ENCODE results near the gene GRN. TPM values are rescaled to one million over a fixed set of nuclear protein-coding genes. Genes with fewer than 3 reads are reported as not detected.

The GRN gene
- total and polyA plus RNA-seq, 2 of the 13 experiments (the other 11 are each of a cell fraction or from before 2014, with no cell fraction given): 86.6 to 143 TPM

DNA sequence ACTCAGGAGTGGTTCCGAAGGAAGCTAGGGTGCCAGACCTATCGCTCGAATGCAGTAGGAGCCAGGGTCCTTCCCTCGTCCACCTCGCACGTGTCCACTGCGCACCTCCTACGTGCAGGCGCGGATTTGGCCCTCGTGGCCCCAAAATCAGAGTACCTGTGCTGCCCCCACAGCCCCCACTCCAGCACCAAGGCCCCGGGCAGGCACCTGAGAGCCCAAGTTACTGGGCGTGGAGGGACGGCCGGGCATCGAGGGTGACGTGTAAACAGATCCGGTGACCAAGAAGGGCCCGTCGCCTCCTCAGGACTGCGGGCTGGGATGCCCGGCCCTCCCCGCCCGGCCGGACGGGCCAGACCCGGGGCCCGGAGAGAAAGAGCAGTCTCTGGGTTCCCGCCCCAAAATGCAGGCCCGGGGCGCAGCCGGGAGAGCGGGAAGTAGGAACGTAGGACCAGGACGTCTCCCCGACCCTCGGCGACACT lies 21.0 kb upstream of the GRN start (continued):
- no peak for TF ChIP-seq ZNF720 (CRISPR knock-in tag; IDR thresholded peaks at IDR 0.05)
- TF ChIP-seq MTA3 (CRISPR knock-in tag; IDR thresholded peaks at IDR 0.05): no peak
- peak; percentile 76 for TF ChIP-seq ZNF232 (CRISPR knock-in tag; IDR thresholded peaks at IDR 0.05; ENCODE audit: borderline replicate concordance)
- peak; percentile 37; the same call in 1 of the 2 replicates for TF ChIP-seq KMT2B (CRISPR knock-in tag; IDR thresholded peaks at IDR 0.05)
- no peak for TF ChIP-seq ZFP82 (CRISPR knock-in tag; IDR thresholded peaks at IDR 0.05; ENCODE audit: borderline replicate concordance)
- no peak for TF ChIP-seq XRCC5 (optimal IDR thresholded peaks at IDR 0.05; ENCODE audit: low read length)
- peak; percentile 92; the same call in 1 of the 2 replicates for TF ChIP-seq EED (CRISPR knock-in tag; IDR thresholded peaks at IDR 0.05)
- TF ChIP-seq ZBTB33 (CRISPR knock-in tag; IDR thresholded peaks at IDR 0.05): no peak
- peak; percentile 65 for TF ChIP-seq ZFP90 (CRISPR knock-in tag; IDR thresholded peaks at IDR 0.05; ENCODE audit: borderline replicate concordance)
- TF ChIP-seq REPIN1 (CRISPR knock-in tag; IDR thresholded peaks at IDR 0.05; ENCODE audit: borderline replicate concordance, low read depth): no peak
- TF ChIP-seq U2AF1 (optimal IDR thresholded peaks at IDR 0.05; ENCODE audit: low read depth, low read length): no peak
- TF ChIP-seq ZNF713 (CRISPR knock-in tag; IDR thresholded peaks at IDR 0.05): no peak; the same call in 1 of the 2 replicates
- TF ChIP-seq DMAP1 (CRISPR knock-in tag; IDR thresholded peaks at IDR 0.05): peak; percentile 50; the same call in 1 of the 2 replicates
- TF ChIP-seq MAFG (CRISPR knock-in tag; IDR thresholded peaks at IDR 0.05): peak; percentile 64; the same call in 1 of the 2 replicates
- TF ChIP-seq, protein P1, sequence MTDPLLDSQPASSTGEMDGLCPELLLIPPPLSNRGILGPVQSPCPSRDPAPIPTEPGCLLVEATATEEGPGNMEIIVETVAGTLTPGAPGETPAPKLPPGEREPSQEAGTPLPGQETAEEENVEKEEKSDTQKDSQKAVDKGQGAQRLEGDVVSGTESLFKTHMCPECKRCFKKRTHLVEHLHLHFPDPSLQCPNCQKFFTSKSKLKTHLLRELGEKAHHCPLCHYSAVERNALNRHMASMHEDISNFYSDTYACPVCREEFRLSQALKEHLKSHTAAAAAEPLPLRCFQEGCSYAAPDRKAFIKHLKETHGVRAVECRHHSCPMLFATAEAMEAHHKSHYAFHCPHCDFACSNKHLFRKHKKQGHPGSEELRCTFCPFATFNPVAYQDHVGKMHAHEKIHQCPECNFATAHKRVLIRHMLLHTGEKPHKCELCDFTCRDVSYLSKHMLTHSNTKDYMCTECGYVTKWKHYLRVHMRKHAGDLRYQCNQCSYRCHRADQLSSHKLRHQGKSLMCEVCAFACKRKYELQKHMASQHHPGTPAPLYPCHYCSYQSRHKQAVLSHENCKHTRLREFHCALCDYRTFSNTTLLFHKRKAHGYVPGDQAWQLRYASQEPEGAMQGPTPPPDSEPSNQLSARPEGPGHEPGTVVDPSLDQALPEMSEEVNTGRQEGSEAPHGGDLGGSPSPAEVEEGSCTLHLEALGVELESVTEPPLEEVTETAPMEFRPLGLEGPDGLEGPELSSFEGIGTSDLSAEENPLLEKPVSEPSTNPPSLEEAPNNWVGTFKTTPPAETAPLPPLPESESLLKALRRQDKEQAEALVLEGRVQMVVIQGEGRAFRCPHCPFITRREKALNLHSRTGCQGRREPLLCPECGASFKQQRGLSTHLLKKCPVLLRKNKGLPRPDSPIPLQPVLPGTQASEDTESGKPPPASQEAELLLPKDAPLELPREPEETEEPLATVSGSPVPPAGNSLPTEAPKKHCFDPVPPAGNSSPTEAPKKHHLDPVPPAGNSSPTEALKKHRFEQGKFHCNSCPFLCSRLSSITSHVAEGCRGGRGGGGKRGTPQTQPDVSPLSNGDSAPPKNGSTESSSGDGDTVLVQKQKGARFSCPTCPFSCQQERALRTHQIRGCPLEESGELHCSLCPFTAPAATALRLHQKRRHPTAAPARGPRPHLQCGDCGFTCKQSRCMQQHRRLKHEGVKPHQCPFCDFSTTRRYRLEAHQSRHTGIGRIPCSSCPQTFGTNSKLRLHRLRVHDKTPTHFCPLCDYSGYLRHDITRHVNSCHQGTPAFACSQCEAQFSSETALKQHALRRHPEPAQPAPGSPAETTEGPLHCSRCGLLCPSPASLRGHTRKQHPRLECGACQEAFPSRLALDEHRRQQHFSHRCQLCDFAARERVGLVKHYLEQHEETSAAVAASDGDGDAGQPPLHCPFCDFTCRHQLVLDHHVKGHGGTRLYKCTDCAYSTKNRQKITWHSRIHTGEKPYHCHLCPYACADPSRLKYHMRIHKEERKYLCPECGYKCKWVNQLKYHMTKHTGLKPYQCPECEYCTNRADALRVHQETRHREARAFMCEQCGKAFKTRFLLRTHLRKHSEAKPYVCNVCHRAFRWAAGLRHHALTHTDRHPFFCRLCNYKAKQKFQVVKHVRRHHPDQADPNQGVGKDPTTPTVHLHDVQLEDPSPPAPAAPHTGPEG (CRISPR knock-in tag; IDR thresholded peaks at IDR 0.05): no peak
- peak; percentile 87 for TF ChIP-seq ZNF781 (CRISPR knock-in tag; IDR thresholded peaks at IDR 0.05; ENCODE audit: borderline replicate concordance, not compliant biosample characterization)
- no peak for TF ChIP-seq RARA (CRISPR knock-in tag; IDR thresholded peaks at IDR 0.05)
- no peak for TF ChIP-seq KLF12 (CRISPR knock-in tag; IDR thresholded peaks at IDR 0.05; ENCODE audit: borderline replicate concordance)
- no peak for TF ChIP-seq USF2 (IDR thresholded peaks at IDR 0.05; ENCODE audit: low read depth, low read length)
- TF ChIP-seq USF2 (CRISPR knock-in tag; IDR thresholded peaks at IDR 0.05; ENCODE audit: borderline replicate concordance): 0 out of 2 replicates have a peak, but pooled peaks have one; percentile 46
